Liver (tissue), 3 donors: Measurements from ENCODE around the gene MLEC.

ENCODE experiments used
- EGR1 ChIP-seq, 2 donors: IDR thresholded peaks; 2 replicates each; pipeline ENCODE4 v1.6.1; 2016 to 2018; ENCODE audit warnings: antibody characterized with exemption in 2 of 2, low read depth in 2 of 2
- FOXA1 ChIP-seq: IDR thresholded peaks from 2 replicates; pipeline ENCODE4 v1.6.1; 2016; ENCODE audit warnings: antibody characterized with exemption
- RAD21 ChIP-seq, 2 donors: IDR thresholded peaks; 2 replicates each; pipeline ENCODE4 v1.6.1; 2016; ENCODE audit warnings: antibody characterized with exemption in 2 of 2, mild to moderate bottlenecking in 2 of 2
- TAF1 ChIP-seq: conservative IDR thresholded peaks from 2 replicates; pipeline ENCODE4 v1.6.1; 2016; ENCODE audit warnings: antibody characterized with exemption, mild to moderate bottlenecking
- TF ChIP-seq, protein P1 (sequence below): fragments of 150-350 bp; IDR thresholded peaks from 2 replicates; pipeline ENCODE4 v1.5.1; 2017; ENCODE audit warnings: improper control_type of control experiment, low read depth, low read length; ENCODE audit not compliant: missing input control
- donor health status: healthy.
- donor health status: healthy.

- TF ChIP-seq, protein P1, sequence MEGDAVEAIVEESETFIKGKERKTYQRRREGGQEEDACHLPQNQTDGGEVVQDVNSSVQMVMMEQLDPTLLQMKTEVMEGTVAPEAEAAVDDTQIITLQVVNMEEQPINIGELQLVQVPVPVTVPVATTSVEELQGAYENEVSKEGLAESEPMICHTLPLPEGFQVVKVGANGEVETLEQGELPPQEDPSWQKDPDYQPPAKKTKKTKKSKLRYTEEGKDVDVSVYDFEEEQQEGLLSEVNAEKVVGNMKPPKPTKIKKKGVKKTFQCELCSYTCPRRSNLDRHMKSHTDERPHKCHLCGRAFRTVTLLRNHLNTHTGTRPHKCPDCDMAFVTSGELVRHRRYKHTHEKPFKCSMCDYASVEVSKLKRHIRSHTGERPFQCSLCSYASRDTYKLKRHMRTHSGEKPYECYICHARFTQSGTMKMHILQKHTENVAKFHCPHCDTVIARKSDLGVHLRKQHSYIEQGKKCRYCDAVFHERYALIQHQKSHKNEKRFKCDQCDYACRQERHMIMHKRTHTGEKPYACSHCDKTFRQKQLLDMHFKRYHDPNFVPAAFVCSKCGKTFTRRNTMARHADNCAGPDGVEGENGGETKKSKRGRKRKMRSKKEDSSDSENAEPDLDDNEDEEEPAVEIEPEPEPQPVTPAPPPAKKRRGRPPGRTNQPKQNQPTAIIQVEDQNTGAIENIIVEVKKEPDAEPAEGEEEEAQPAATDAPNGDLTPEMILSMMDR, result peak; percentile 11
- TF ChIP-seq EGR1 (IDR thresholded peaks at IDR 0.05; ENCODE audit: low read depth in 2 of 2) (peak in 1 of 2 donors; percentile 53), FOXA1 (no peak), TAF1 (no peak), RAD21 (IDR thresholded peaks at IDR 0.05) (peak in 1 of 2 donors; percentile 34)
These were observed at the start of gene MLEC for GRCh38 chr12:120686690-120687577.
